A549 (cell line): Measurements from ENCODE around the gene SMIM20.

Experiments
- TF ChIP-seq, protein P1 (sequence below): fragments of 450-650 bp; IDR thresholded peaks from 2 replicates; pipeline ENCODE4 v1.6.1; 2014; ENCODE audit warnings: antibody characterized with exemption
- TF ChIP-seq, protein P2 (sequence below): fragments of >200 bp; sonication (Bioruptor Twin); formaldehyde crosslinking; IDR thresholded peaks from 3 replicates; pipeline ENCODE4 v1.5.1; 2016

DNA sequence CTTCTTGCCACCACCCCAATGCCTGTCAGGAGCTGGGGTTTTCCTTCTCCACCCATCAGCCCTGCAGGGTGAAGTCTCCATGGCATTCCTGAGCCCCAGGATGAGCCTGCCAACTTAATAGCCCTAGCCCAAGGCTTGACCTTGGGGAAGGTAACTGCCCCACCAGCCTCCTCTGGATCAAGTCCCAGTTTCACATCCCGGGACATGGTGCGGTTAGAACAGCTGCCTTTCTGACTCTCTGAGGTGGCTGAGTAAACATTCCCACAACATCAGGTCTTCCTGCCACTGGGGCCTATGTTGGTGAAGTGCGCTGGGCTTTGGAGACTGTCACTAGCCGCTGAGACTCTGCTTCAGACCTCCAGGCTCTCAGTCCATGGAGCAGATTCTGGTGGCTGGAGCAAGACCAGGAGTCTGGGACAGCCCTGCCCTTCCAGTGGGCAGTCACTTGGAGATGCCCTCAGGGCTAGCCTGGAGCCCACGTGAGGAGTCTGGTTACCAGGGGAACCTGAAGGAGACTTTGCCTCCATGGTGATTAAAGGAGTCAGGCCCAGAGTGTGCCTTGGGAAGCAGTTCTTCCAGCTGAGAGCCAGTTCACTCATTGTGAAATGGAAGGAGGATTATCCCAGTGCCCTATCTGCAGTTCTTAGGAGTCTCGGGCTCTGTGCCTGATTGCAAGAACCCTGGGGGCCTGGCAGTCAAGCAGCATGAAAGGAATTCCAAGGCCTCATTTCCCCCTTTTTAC is 56.8 kb downstream of the SMIM20 start:
- TF ChIP-seq, protein P1, sequence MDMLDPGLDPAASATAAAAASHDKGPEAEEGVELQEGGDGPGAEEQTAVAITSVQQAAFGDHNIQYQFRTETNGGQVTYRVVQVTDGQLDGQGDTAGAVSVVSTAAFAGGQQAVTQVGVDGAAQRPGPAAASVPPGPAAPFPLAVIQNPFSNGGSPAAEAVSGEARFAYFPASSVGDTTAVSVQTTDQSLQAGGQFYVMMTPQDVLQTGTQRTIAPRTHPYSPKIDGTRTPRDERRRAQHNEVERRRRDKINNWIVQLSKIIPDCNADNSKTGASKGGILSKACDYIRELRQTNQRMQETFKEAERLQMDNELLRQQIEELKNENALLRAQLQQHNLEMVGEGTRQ = no peak
- TF ChIP-seq, protein P2, sequence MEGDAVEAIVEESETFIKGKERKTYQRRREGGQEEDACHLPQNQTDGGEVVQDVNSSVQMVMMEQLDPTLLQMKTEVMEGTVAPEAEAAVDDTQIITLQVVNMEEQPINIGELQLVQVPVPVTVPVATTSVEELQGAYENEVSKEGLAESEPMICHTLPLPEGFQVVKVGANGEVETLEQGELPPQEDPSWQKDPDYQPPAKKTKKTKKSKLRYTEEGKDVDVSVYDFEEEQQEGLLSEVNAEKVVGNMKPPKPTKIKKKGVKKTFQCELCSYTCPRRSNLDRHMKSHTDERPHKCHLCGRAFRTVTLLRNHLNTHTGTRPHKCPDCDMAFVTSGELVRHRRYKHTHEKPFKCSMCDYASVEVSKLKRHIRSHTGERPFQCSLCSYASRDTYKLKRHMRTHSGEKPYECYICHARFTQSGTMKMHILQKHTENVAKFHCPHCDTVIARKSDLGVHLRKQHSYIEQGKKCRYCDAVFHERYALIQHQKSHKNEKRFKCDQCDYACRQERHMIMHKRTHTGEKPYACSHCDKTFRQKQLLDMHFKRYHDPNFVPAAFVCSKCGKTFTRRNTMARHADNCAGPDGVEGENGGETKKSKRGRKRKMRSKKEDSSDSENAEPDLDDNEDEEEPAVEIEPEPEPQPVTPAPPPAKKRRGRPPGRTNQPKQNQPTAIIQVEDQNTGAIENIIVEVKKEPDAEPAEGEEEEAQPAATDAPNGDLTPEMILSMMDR = no peak
